Amygdala (tissue), 56 donors: ENCODE measurements around the gene PRKCD.

ENCODE experiments used
- DNase-seq, 56 donors: peaks; one replicate each; lab custom pipeline; 2025; lab: John Stamatoyannopoulos, UW

Gene PRKCD

GRCh38 chr3:53160660-53161449 is at the start of gene PRKCD:
PRKCD (plus strand) TSS chr3:53161209; CDS start chr3:53178423, 17,214 bp downstream.
- DNase-seq = peak in 52 of 56 donors; percentile 12 to 84 (median 61)

GRCh38 chr3:53111822-53112221 is 49.2 kb upstream of the PRKCD start:
- no peak for DNase-seq

GRCh38 chr3:53113293-53114010 is 47.6 kb upstream of the PRKCD start:
- peak in 12 of 56 donors; percentile 2 to 30 (median 13) for DNase-seq

DNA sequence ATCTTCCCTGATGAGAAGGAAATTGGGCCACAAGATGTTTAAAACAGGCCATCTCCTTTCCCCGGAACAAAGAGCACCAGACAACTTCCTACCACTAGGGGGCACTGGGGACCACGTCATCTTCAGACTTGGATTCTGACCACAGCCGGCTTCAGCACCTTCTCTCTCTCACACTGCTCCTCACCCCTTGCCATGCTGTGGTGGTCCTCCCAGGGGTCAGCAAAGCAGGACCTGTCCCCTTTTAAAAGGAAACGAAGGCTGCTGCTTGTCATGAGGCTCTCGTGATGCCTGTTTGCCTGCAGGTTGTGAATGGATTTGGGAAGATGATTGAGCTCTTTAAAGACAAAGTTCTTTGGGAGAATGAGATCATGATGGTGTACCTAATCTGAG is 47.0 kb upstream of the PRKCD start:
- peak in 51 of 56 donors; percentile 16 to 91 (median 63) for DNase-seq

- no peak for DNase-seq
Observed at GRCh38 chr3:53114412-53115074, 46.5 kb upstream of the PRKCD start.

DNA sequence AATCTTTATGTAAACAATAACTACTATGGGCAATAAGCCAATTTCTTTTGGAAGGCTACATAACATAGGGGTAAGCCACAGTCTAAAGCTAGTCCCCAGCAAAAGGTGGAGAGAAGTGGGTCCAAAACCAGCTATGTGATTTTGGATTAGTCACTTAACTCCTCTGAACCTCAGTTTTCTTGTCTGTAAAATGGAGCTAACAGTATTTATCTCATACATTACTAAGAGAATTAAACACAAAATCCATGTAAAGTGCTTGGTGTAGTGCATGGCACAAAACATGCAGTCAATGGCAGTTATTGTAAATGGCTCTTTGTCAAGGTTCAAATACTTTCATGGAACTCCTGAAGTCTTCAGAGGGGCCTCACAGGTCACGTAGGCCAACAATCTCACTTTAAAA is 44.1 kb upstream of the PRKCD start:
- no peak for DNase-seq

- no peak for DNase-seq
Observed at GRCh38 chr3:53120336-53120735, 40.7 kb upstream of the PRKCD start.

DNA sequence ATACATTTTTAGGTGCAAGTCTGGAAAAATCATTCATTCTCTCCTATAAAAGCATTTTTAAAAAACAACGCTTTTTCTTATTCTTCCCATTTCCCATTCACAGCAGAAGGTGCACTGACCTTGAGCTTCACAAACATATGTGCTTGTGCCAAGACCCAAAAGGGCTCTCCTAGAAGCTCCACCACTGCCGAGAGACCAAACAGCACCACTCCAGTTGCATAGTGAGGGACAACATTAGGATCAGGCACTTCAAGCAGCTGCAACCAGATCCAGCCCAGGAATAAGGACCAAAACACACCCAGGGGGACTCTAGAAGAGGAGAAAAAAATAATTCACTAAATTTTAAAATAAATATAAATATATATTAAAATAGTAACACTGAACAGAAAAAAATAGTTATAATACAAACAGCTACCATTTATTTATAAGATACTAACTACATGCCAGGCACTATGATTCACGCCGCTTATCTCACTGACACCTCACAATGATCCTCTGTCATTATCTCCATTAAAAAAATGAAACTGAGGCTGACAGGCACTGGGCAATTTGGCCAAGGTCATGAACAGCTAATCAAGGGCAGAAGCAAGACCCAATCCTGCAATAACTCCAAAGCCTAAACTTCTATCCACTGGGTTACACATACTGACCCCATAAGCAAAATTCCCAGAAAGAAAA is 38.6 kb upstream of the PRKCD start:
- DNase-seq = no peak

DNA sequence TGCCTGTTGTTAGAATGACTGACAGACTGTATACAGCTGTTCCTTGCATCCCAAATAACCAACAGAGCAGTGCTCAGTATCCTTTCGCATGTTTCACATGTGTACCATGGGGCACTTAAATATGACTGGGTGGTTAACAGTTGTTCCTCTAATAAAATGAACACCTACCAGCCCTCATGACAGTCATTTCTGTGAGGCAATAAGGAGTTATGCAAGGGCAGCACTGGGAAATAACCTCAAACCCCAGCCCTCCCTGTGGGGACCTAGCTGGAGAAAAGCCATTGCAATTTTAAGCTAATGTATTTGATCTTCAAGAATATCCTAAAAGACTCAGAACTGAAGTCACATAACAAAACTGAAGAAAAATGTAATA is 38.1 kb upstream of the PRKCD start:
- DNase-seq = no peak

- no peak for DNase-seq
Observed at GRCh38 chr3:53123510-53123909, 37.5 kb upstream of the PRKCD start.

GRCh38 chr3:53123953-53124352 is 37.1 kb upstream of the PRKCD start:
- DNase-seq = no peak

- DNase-seq = no peak
Observed at GRCh38 chr3:53126601-53127000, 34.4 kb upstream of the PRKCD start.

- DNase-seq = no peak
Observed at GRCh38 chr3:53129344-53129743, 31.7 kb upstream of the PRKCD start.

DNA sequence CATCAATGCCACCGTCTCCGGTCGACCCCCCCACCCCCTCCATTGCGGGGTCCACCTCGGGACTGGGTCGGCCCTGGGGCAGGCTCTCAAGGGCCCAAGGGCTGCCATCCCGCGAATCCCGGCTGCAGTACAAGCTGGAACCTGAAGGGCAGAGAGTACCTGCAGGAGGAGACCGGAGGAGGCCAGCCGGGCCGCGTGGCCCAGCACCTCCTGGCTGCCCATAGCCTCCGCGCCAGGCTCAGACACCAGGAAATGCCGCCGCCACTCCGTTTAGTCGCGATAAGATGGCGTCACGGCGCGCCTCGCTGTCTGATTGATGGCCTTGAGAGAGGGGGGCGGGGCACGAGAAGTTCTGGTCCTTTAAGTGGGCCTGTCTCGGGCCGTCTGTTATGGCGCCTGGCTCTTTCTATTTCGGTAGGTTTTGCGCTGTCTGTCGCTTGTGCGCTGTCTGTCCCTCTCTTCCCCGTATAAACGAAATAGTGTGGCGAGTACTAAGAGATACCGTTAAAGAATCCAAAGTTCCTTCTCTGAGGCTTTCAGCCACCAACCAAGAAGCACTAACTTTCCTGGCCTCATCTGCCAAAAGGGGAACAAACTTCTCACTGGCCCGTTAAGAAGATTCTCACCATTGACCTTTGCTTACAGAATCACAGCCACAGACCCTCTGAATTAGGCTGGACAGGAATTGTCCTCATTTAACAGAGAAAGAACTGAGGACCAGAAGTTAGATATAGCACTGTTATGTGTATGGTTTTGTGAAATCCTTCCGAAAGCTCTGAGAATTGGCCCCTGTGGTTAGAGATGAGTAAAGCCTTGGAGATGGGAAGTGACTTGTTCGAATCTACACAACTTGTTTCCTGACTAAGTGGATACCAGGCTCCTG is 30.6 kb upstream of the PRKCD start, which contains the start of gene RFT1:
Gene RFT1, minus strand, starts transcription at position 257 of the 883 bp plus-strand sequence. Its CDS starts 35 bp downstream, at position 222.
- DNase-seq = peak; percentile 66 to 98 (median 91)

DNA sequence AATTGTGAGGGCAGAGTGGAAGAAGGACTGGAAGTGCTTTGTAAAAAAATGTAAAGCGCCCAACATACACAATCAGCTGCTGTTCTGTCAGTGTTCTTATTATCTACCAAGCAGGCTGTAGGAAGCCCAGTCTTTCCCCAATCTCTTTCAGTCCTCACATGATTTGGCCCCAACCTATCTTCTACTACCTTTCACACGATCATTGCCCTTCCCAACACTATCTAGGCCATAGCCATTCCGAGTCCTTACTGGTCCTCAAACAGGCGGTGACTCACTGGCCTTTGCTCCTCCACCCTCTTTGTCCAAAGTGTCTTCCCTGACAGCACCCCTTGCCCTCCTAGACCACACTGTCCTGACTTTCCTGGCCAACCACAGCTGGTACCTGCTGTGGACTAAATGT is 29.9 kb upstream of the PRKCD start:
- DNase-seq = no peak

DNA sequence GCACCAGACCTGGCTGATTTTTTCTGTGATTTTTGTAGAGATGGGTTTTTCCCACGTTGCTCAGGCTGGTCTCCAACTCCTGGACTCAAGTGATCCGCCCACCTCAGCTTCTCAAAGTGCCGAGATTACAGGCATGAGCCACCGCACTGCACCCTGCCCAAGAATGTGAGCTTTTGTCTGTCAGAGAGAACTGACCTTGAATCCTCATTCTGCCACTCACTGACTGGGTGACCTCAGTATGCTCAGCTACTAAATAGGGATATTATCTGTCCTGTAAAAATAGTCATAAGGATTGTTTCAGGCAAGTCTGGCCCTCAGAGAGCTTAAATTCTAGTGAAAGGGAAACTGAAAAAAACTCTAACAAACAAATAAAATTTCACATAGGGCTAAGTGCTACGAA is 28.7 kb upstream of the PRKCD start:
- no peak for DNase-seq

GRCh38 chr3:53134631-53135232 is 26.3 kb upstream of the PRKCD start:
- peak in 29 of 56 donors; percentile 9 to 72 (median 37) for DNase-seq

GRCh38 chr3:53137221-53137620 is 23.8 kb upstream of the PRKCD start:
- no peak for DNase-seq

DNA sequence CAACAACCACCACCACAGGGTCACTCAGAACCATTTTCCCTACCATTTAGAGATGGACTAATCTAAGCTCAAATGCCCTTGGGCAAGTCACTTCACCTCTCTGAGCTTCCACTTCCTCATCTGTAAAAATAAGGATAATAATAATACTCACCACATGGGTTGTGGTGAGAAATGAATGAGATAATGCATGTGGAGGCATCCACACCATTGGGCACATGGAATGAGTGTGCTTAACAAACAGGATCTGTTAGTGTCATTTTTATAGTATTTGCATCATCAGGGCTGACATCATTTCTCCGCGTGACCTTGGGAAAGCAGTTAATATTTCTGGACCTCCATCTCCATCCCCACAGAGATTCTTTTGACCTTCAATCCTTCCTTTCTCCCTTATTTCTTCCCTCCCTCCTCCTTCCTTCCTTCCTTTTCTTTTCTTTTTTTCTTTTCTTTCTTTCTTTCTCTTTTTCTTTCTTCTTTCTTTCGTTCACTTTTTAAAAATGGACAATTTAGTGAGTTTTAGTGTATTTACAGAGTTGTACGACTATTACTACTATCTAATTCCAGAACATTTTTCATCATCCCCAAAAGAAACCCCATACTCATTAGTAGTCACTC is 23.1 kb upstream of the PRKCD start:
- DNase-seq = no peak
